ENCODE results near the gene KLHL11. TPM values are rescaled to one million over a fixed set of nuclear protein-coding genes. Genes with fewer than 3 reads are reported as not detected.

KLHL11 gene
- total RNA-seq, 1 experiment from 2014 or later, result 16.8 TPM

GRCh38 chr17:41895617-41896016 lies 30.4 kb upstream of the KLHL11 start:
- no peak overlapping the region for H3T11ph ChIP-seq (ENCODE audit: low read length)
- no peak overlapping the region for H2AFZ ChIP-seq (ENCODE audit: low read length)
- H3K23ac ChIP-seq (ENCODE audit: insufficient read length, low read depth, low read length), result no peak overlapping the region
- H2AK5ac ChIP-seq (ENCODE audit: insufficient read length, low read length), result no peak overlapping the region
- H2BK120ac ChIP-seq (ENCODE audit: low read depth, low read length, poor library complexity, severe bottlenecking), result no peak overlapping the region
- no CpG with 5 or more reads among the region's 5 CpGs for WGBS (ENCODE audit: extremely low coverage, insufficient read length, low lambda C conversion rate)
- H2BK12ac ChIP-seq (ENCODE audit: insufficient read length, low read depth, low read length), result no peak overlapping the region
- H3K79me2 ChIP-seq (ENCODE audit: insufficient read depth, low read length), result peaks cover 2% of the 10 kb centered on the region; the same call in 1 of the 2 replicates
- no peak overlapping the region for H3K4ac ChIP-seq (ENCODE audit: low read depth, low read length)
- no peaks in the 10 kb centered on the region for H3K4me1 Mint-ChIP-seq
- H3K79me1 ChIP-seq (ENCODE audit: insufficient read depth, low read depth, low read length, poor library complexity, severe bottlenecking), result peaks cover 4% of the 10 kb centered on the region
- H4K20me1 ChIP-seq (ENCODE audit: control insufficient read depth, insufficient read depth, insufficient read length), result no peaks in the 10 kb centered on the region
- H3K27ac Mint-ChIP-seq, result peak overlapping the region; percentile 36 to 73 (median 54); a peak in 5 of 7 replicates
- no peaks in the 10 kb centered on the region for H3K9me3 ChIP-seq (ENCODE audit: control insufficient read depth, low read depth, low read length)
- H3K27me3 Mint-ChIP-seq (ENCODE audit: low read depth), result no peaks in the 10 kb centered on the region
- H3K27ac ChIP-seq (ENCODE audit: insufficient read length, low read depth, low read length), result no peak overlapping the region
- H3K18ac ChIP-seq (ENCODE audit: insufficient read length, low read depth, low read length), result no peak overlapping the region
- no peak overlapping the region for H3K4me3 Mint-ChIP-seq
- no peaks in the 10 kb centered on the region for H3K23me2 ChIP-seq (ENCODE audit: insufficient read length, low read depth, low read length, poor library complexity, severe bottlenecking)
- no peak overlapping the region for H3K14ac ChIP-seq (ENCODE audit: insufficient read depth, low read length)
- H4K8ac ChIP-seq (replicated peaks; ENCODE audit: insufficient read length, low read depth, low read length), result no peak overlapping the region
- no peak for TF ChIP-seq CTCF (conservative IDR thresholded peaks at IDR 0.05)
- H2BK5ac ChIP-seq (ENCODE audit: insufficient read length, low read length), result no peak overlapping the region
- no peak overlapping the region for H3K9ac ChIP-seq (ENCODE audit: extremely low read depth, insufficient read length, low read length)
- no peak overlapping the region for H4K5ac ChIP-seq (ENCODE audit: insufficient read length, low read depth, low read length)
- H3K36me3 Mint-ChIP-seq (ENCODE audit: insufficient read depth in 1 of 3, low read depth in 3 of 3), result peaks cover 67 to 91% (median 83%) of the 10 kb centered on the region in 3 experiments
- H3K4me1 ChIP-seq (ENCODE audit: insufficient read depth, low read length), result no peaks in the 10 kb centered on the region
- no peaks in the 10 kb centered on the region for H3K9me3 Mint-ChIP-seq
- DNase-seq, result no peak
- no peak overlapping the region for H3K56ac ChIP-seq (ENCODE audit: insufficient read length, low read depth, low read length)
- no peak overlapping the region for H4K91ac ChIP-seq (ENCODE audit: insufficient read length, low read depth, low read length)
- H2BK20ac ChIP-seq (ENCODE audit: low read depth, low read length, poor library complexity, severe bottlenecking), result no peak overlapping the region
- H2BK15ac ChIP-seq (ENCODE audit: low read depth, low read length), result no peak overlapping the region
- no peaks in the 10 kb centered on the region for H3K27me3 ChIP-seq (ENCODE audit: insufficient read depth, low read length)
- no peak overlapping the region for H3K4me2 ChIP-seq (ENCODE audit: insufficient read depth, insufficient read length, low read length)
